NCI-H748 (cell line): ENCODE results near the gene PLA2G3.
A peak's percentile ranks its signal among the peaks of the same experiment; 100 is the strongest.
"Not testable (repeated sequence)": the region's sequence is repeated elsewhere in the genome, so short reads cannot be mapped to it uniquely, and the experiment has no call there.

Experiments used
- DNase-seq: peaks from one replicate; lab custom pipeline; 2025; ENCODE audit not compliant: unreplicated experiment; lab: John Stamatoyannopoulos, UW

The PLA2G3 gene

GRCh38 chr22:31139866-31140716, at the start of gene PLA2G3:
Gene PLA2G3, minus strand, starts transcription at chr22:31140508. Its CDS starts 154 bp downstream, at chr22:31140354.
- DNase-seq: peak; percentile 90

- no peak for DNase-seq
These were observed 47.3 kb upstream of the PLA2G3 start for GRCh38 chr22:31187627-31188026.

GRCh38 chr22:31185056-31185455, 44.7 kb upstream of the PLA2G3 start:
- no peak for DNase-seq

GRCh38 chr22:31184015-31184414, 43.7 kb upstream of the PLA2G3 start:
- no peak for DNase-seq

GRCh38 chr22:31179345-31179744, 39.0 kb upstream of the PLA2G3 start:
- peak; percentile 33 for DNase-seq

- DNase-seq: no peak
These were observed 38.6 kb upstream of the PLA2G3 start for GRCh38 chr22:31178859-31179258.

- DNase-seq: no peak
These were observed 37.3 kb upstream of the PLA2G3 start for GRCh38 chr22:31177420-31178162.

- DNase-seq: no peak
These were observed 36.6 kb upstream of the PLA2G3 start for GRCh38 chr22:31176923-31177322.

- no peak for DNase-seq
These were observed 33.3 kb upstream of the PLA2G3 start for GRCh38 chr22:31173386-31174145.

GRCh38 chr22:31171734-31172133, 31.4 kb upstream of the PLA2G3 start:
- DNase-seq: not testable (repeated sequence)

GRCh38 chr22:31170971-31171370, 30.7 kb upstream of the PLA2G3 start:
- no peak for DNase-seq

- no peak for DNase-seq
These were observed 21.9 kb upstream of the PLA2G3 start for GRCh38 chr22:31162015-31162765.

- DNase-seq: no peak
These were observed 21.1 kb upstream of the PLA2G3 start for GRCh38 chr22:31161386-31161785.

GRCh38 chr22:31160328-31160978, 20.1 kb upstream of the PLA2G3 start:
- DNase-seq: peak; percentile 13

GRCh38 chr22:31155422-31155821, 15.1 kb upstream of the PLA2G3 start:
- DNase-seq: no peak

GRCh38 chr22:31154975-31155374, 14.7 kb upstream of the PLA2G3 start:
- DNase-seq: no peak

- no peak for DNase-seq
These were observed 13.0 kb upstream of the PLA2G3 start for GRCh38 chr22:31153357-31153756.

GRCh38 chr22:31151872-31152271, 11.6 kb upstream of the PLA2G3 start:
- DNase-seq: no peak

- DNase-seq: no peak
These were observed 10.3 kb upstream of the PLA2G3 start for GRCh38 chr22:31150615-31151014.

- peak; percentile 65 for DNase-seq
These were observed 8.8 kb upstream of the PLA2G3 start for GRCh38 chr22:31148953-31149627.
